HG02759 (cell line): ENCODE results near the gene JAZF1.
"Not testable (repeated sequence)": the region's sequence is repeated elsewhere in the genome, so short reads cannot be mapped to it uniquely, and the experiment has no call there.

Experiments used
- ATAC-seq: cut with Tn5 transposase; IDR thresholded peaks from one replicate; pipeline ENCODE4 v1.9.1; 2021; ENCODE audit warnings: mild to moderate bottlenecking, moderate library complexity; ENCODE audit not compliant: unreplicated experiment

Gene JAZF1

DNA sequence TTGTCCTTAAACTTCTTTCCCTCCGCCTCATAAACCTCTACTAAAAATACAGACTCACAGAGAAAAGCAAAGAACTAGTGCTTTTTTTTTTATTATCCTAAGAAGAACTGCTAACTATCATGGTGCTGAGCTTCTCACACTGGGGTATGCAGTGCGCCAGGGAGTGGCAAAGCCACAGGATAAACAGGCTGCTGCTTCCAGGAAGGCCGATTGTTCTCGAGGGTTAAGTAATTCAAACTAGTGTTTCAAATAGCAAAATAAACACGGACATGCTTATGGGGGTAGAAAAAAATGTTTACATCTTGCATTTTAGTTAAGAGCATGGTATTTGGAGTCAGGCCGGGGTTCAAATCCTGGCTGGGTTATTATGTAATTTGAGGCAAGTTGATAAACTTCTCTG lies 283.6 kb downstream of the JAZF1 start:
- ATAC-seq = no peak

DNA sequence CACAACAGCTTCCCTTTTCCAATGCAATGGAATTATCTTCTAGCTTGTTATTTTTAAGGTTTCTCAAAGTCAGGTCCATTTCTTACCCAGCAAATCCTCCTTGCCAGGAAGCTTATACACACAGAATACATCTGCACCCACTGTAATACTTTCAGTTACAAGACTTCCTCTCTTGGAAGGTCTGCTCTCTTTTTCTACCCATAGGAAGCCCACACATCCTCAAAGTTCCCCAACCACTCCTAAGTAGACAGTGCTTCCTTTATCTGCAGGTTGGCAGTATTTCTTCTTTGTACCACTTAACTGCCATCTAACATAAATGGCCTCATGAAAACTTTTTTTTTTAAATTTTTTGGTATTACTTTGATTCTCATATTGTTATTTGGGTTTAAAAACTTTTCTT lies 285.0 kb downstream of the JAZF1 start:
- no peak for ATAC-seq

DNA sequence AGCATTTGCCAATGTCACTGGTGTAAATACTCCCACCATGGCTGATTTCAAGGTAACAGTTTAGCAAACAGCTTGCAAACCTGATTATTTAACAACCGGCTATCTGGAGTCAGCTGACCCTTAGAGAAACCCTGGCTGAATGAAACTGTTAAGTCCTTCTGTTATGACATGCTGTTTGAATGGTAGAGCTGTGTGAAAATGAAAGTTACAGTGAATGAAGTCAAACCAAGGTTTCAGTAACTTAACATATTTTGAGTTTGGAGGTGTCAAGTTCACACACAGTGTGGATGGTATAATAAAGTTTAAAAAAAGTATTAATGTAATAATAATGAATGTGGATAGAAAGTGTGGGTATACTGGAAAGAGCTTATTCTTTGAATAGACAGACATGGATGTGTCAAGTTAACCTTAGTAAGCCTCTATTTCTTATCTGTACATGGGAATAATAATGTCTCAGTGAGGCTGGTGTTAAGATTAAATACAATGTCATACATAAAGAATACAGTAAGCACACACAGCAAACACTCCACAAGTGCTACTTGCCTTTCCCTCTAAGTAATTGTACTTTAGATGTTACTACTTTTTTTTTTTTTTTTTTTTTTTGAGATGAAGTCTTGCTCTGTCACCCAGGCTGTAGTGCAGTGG lies 290.3 kb downstream of the JAZF1 start:
- ATAC-seq = peak; percentile 100

- ATAC-seq = no peak
Measured at GRCh38 chr7:27889800-27890199, 290.8 kb downstream of the JAZF1 start.

DNA sequence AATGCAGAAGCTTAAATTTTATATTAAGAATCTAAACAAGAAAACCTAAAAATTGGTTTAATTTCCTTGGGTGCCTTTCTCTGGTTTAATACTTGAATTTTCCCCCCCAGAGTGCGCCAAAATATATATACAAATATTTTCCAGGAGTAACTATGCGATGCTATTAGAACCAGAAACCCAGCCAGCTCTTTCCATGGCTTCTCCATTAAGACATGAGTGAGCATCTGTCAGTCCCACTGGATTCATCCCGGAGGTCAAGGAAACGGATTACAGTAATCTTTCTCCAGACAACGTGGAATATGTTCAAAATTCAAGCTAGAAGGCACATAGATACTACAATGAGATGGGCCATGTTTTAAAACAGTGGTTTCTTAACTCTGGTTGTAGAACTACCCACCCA lies 291.9 kb downstream of the JAZF1 start:
- ATAC-seq = no peak

GRCh38 chr7:27886710-27887109 lies 293.9 kb downstream of the JAZF1 start:
- ATAC-seq = not testable (repeated sequence)

DNA sequence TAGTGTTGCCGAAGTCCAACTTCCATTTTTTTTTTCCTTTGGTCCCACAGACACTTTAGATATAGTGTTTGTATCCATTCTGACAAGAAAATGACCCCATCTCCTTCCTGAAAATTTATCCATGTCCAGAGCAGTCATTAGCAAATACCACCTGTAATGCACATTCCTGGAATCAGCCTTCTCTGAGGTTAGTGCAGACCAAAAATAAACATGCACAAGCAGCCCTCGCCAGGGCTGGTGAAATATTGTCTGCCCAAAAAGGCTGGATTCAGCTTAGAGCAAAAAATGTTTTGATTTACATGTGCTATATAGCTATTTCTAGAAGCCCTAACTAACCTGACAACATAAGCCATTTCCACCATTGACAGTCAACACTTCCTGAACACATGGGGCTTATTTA lies 294.9 kb downstream of the JAZF1 start:
- no peak for ATAC-seq

DNA sequence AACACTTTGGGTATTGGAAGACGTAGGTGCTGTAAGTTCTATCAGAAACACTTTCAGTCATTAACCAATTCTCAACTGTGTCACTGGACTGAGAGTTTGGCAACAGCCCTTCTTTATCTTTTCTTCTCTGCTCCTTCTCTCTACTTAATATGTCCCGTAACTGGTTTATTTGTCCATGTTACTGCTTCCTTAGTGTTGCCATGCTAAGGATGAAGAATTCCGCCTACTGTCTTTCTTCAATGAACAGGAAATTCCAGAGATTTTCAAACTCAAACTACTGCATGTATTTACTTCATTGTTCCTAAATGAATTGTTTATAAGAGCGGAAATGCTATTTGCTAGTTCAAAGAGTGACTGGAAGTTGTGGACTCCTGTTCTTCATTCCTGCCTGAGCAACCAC lies 296.9 kb downstream of the JAZF1 start:
- no peak for ATAC-seq

- ATAC-seq = no peak
Measured at GRCh38 chr7:27876756-27877155, 303.8 kb downstream of the JAZF1 start.

DNA sequence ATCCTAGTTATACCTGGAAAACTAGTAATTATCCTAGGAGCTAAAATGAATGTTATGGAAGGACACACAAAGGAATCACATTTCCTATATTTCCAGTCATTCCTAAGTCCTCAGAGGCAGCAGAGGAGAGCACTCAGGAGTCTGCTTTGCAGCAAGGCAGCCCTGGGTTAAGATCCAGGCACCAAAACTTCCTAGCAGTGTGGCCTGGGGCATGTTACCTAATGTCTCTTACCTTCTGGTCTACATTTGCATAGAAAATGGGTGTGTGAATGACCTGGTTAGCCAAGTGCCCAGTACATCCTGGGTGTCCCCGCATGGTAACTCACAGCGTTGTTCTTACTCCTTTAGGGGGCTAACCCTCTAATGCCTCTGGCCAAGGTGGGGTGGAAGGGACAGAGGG lies 304.8 kb downstream of the JAZF1 start:
- ATAC-seq = no peak

- ATAC-seq = no peak
Measured at GRCh38 chr7:27875061-27875460, 305.5 kb downstream of the JAZF1 start.

GRCh38 chr7:27873981-27874957 lies 306.3 kb downstream of the JAZF1 start:
- no peak for ATAC-seq

DNA sequence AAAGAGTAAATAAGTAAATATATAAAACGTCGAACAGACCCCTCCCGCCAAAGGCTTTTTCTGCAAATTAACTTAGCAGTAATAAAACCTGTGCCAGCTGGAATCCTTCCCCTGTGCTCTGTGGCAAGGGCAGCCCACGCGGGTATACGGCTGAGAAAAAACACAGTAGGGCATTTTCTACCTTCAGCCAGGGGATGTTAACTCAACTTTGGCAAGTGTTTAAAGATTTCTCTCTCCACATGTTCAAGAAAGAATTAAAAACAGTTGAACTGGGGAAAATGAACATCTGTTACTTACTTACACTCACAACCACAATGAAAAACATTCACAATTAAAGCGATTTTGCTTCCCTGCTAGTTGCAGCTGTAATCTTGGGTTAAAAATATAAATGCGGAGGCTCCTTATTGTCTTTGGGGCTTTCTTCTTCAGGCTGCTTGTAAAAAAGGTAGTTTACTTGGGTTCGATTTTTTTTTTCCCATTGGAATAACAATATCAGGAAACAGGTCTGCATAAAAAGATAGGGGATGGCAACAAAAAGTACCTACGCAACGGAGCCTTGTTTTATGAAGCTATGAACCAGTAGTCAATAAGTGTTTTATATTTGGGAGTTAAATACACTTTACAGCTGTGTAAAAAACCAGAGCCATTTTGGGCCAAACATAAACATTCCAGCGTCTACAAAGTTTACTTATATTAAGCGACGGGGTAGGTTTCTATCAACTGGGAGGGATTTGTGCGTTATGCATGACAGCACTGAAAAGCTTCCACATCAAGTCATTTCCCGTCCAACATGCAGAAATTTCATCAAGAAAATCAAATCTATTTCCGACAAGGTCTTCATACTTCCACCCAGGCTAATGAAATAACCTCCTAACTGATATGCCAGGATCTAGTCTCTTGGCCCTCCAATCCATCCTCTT lies 308.0 kb downstream of the JAZF1 start:
- ATAC-seq = no peak

DNA sequence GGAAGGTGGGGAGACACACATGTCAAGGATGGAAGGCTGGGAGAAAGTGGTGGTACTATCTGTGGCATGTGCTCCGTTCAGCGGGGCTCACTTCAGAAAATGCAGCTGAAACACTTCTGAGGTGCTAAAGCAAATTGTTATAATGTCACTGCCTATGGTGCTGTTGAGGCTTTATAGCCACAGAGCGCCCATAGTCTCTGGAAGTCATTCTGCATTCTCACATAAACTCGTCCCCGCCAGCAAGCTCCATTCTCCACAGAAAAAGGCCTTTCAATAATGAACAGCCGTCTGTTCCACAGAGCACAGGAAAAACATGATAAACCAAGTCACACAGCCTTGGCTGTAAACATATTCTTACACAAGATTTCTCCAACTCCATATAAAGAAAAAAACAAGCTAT lies 308.7 kb downstream of the JAZF1 start:
- ATAC-seq = no peak

- ATAC-seq = no peak
Measured at GRCh38 chr7:27871086-27871485, 309.5 kb downstream of the JAZF1 start.

GRCh38 chr7:27870595-27870994 lies 310.0 kb downstream of the JAZF1 start:
- no peak for ATAC-seq

GRCh38 chr7:27869056-27869455 lies 311.5 kb downstream of the JAZF1 start:
- no peak for ATAC-seq

- no peak for ATAC-seq
Measured at GRCh38 chr7:27868131-27868550, 312.5 kb downstream of the JAZF1 start.

GRCh38 chr7:27866828-27867672 lies 313.5 kb downstream of the JAZF1 start:
- ATAC-seq = no peak

- ATAC-seq = no peak
Measured at GRCh38 chr7:27866256-27866655, 314.3 kb downstream of the JAZF1 start.
